ENCODE results near the gene ZNF394.

Gene ZNF394

GRCh38 chr7:99453105-99453504, 47.0 kb downstream of the ZNF394 start:
- DNase-seq (ENCODE audit: extremely low read depth in 1 of 2, low read depth in 1 of 2), result no peak

GRCh38 chr7:99452541-99452940, 47.5 kb downstream of the ZNF394 start:
- no peak for DNase-seq (ENCODE audit: extremely low read depth in 1 of 2, low read depth in 1 of 2)

GRCh38 chr7:99451936-99452335, 48.1 kb downstream of the ZNF394 start:
- no peak for DNase-seq (ENCODE audit: extremely low read depth in 1 of 2, low read depth in 1 of 2)

- DNase-seq (ENCODE audit: extremely low read depth in 1 of 2, low read depth in 1 of 2), result no peak
Observed at GRCh38 chr7:99449326-99449725, 50.8 kb downstream of the ZNF394 start.

GRCh38 chr7:99448855-99449254, 51.2 kb downstream of the ZNF394 start:
- DNase-seq (ENCODE audit: extremely low read depth in 1 of 2, low read depth in 1 of 2), result no peak

GRCh38 chr7:99447943-99448342, 52.1 kb downstream of the ZNF394 start:
- no peak for DNase-seq (ENCODE audit: extremely low read depth in 1 of 2, low read depth in 1 of 2)

GRCh38 chr7:99446096-99446495, 54.0 kb downstream of the ZNF394 start:
- no peak for DNase-seq (ENCODE audit: extremely low read depth in 1 of 2, low read depth in 1 of 2)
